GM15510 (cell line): ENCODE results near the gene RAB14.

Experiments used
- POLR2A ChIP-seq: IDR thresholded peaks from 3 replicates; pipeline ENCODE4 v1.6.1; 2011; ENCODE audit warnings: borderline replicate concordance; ENCODE audit not compliant: insufficient read length; ENCODE audit errors: extremely low read depth

The RAB14 gene

DNA sequence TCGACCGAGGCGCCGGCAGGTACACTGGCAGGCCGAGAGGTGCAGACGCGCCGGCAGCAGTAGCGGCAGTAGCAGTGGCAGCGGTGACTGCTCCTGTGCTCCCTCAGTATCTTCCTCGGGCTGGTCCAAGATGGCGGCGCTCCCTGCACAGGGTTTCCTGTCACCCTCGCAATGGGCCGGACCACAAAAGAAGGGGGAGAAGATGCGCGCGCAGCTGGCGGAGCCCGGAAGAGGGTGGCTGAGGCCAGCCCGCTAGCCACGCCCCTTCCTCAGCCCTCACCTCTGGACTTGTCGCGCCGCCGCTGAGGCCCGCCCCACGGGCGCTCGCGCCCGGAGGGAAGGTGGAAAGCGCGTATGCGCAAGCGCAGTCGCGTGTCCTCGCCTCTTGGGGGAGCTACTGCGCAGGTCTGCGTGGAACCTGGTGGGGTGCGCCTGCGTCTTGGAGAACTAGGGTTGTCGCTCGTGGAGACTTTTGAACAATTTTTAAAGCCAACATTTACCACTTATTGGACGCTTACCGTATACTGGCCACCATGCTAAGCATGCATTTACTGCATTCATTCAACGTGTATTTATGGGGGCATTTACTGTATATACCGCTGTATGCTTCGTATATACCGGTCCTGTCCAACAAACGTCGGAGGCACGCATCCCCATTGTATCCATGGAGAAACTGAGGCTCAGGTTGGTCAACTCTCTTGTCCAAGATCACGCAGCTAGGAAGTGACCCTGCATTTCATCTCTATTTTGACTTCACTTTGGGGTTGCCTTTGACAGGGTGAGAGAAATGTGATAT, at the start of gene RAB14:
Gene RAB14, minus strand, starts transcription at position 132 of the 796 bp plus-strand sequence. CDS start 8,457 bp downstream, outside the sequence.
- TF ChIP-seq POLR2A, result peak; percentile 82

GRCh38 chr9:121249563-121249962, 47.9 kb upstream of the RAB14 start:
- no peak for TF ChIP-seq POLR2A

DNA sequence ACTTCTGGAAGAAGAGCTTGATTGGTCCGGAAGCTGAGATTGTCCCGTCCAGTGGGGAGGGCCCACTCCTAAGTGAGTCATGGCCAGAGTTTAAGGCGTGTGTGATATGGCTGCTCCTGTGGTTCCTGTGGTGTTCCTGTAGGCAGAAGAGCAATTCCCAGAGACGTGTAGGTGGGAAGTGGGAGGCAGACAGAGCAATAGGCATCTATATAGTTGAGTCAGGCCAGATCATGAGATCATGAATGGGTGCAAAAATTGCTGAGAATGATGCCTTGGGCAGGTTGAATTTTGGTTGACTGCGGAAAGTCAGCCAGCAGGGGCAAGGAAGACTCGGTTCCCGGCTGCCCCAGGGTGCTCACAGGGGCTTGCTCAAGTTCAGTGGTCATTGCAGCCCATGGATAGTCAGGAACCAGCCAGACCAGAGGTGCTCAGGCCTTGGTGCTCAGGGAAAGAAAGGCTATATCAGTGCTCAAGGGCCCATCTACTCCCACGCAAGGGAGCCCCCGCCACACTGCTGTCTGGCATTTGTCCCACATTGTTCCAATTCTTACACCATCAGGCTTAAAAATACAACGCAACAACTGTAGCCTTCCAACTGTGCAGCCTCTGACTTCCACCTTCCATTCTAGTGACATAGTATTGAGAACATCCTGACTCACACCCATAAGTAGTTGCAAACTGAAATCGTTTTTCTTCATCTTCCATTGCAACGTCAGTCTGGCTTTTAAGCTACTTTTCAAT, 45.3 kb upstream of the RAB14 start:
- TF ChIP-seq POLR2A, result no peak

DNA sequence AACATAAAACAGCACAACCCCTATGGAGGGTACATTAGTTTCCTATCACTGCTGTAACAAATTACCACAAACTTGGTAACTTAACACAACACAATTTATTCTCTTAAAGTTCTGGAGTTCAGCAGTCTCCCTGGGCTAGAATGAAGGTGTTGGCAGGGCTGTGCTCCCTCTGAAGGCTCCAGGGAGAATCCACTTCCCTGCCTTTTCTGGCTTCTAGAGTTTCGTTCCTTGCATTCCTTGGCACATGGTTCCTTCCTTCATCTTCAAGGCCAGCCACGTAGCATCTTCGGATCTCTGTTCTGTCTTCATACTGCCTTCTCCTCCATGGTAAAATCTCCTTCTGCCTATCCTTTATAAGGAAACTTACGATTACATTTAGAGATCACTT, 41.3 kb upstream of the RAB14 start:
- TF ChIP-seq POLR2A, result no peak

GRCh38 chr9:121242219-121242958, 40.7 kb upstream of the RAB14 start:
- TF ChIP-seq POLR2A, result no peak

DNA sequence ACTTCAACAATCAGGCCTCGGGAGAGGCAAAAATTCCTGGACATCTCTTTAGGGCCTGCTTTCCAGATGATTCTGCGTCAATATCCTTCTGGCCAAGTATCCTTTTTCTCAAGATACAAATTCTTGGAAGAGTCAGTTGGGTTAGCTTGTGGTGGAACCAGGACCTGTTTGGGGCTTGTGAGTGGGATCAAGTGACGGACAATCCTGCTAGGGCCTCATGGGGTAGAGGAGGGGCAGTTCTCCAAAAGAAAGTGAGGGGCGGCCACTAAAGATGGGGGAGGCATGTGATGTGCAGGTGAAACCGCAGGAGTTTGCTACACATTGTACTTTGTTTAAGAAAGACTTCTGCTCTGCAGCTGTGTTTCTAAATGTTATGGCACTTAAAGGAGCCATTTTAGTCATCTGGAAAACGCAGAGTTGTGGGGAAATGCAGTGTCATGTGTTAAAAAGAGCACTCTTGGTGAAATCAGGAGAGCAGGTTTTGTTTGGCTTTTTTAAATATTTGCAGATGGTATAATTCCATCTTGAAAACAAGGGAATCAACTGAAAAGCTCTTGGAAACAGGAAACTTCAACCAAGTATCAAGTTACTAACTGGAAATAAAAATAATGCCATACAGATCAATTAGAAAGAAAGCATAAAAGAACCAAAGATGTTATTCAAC, 38.9 kb upstream of the RAB14 start:
- no peak for TF ChIP-seq POLR2A

DNA sequence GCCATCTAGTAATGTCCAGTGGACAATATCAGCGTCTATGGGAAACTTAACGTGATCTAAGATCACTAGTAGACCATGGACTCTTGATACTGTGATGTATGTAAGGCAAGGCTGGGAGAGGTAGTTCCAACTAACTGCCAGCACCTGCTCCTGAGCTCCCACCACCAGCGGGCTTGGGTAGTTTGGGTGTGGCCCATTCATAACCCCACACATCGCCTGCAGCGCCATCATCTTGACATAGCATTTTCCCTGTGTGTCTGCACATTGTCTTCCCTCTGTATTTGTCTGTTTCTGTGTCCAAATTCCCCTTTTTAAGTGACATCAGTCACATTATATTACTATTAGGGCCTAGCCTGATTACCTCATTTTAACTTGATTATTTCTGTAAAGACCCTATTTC, 38.2 kb upstream of the RAB14 start:
- TF ChIP-seq POLR2A, result no peak

- no peak for TF ChIP-seq POLR2A
Measured at GRCh38 chr9:121239071-121239470, 37.4 kb upstream of the RAB14 start.

DNA sequence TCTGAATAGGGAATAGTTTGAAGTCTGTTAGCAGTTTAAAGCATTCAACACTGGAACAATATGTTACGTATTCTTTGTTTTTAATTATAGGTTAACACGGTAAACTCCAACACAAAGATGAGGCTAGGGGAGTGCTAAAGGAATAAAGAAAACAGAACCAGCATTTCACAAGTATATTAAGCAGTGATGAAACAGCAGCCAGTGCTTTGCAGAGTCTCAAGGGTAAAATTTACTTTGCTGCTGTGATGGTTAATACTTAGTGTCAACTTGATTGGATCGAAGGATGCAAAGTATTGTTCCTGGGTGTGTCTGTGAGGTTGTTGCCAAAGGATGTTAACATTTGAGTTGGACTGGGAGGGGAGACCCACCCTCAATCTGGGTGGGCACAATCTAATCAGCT, 36.2 kb upstream of the RAB14 start:
- no peak for TF ChIP-seq POLR2A

- no peak for TF ChIP-seq POLR2A
Measured at GRCh38 chr9:121235512-121235911, 33.8 kb upstream of the RAB14 start.

DNA sequence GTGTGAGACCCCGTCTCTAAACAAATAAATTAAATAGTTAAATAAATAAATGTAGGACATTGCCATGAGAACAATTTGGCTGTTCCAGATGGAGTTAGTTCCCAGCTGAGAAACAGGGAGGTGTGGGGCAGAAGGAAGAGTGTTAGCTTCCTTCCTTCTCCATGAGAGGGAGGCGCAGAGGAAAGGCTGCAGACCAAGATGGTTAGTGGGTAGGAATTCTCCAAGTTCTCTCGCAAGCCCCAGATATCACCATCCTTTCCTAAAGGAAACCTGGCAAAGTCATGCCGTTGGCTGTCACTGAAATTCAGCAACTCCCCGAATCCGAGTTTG, 33.1 kb upstream of the RAB14 start:
- TF ChIP-seq POLR2A, result no peak

- TF ChIP-seq POLR2A, result no peak
Measured at GRCh38 chr9:121233906-121234831, 32.5 kb upstream of the RAB14 start.

DNA sequence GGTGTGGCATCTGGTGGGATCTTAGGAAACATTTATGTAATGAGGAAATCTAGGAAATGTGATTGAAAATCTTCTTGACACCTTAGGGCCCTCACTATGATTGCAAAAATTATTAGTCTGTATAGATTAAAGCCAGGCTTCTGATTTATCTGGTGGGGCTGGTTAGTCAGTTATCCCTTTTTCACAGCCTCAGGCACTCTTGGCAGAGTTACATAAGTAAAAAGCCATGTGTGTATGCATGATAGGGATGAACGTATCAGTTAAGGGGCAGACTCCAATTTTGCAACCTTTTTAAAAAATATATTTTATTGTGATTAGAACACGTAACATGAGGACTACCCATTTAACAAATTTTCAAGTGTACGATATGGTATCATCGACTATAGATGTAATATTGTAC, 30.6 kb upstream of the RAB14 start:
- no peak for TF ChIP-seq POLR2A

GRCh38 chr9:121230256-121230655, 28.6 kb upstream of the RAB14 start:
- TF ChIP-seq POLR2A, result no peak
